Measurements from ENCODE around the gene NQO1. TPM values are rescaled to one million over a fixed set of nuclear protein-coding genes. Genes with fewer than 3 reads are reported as not detected.

Gene NQO1
- polyA plus RNA-seq, 1 experiment = 580 TPM

DNA sequence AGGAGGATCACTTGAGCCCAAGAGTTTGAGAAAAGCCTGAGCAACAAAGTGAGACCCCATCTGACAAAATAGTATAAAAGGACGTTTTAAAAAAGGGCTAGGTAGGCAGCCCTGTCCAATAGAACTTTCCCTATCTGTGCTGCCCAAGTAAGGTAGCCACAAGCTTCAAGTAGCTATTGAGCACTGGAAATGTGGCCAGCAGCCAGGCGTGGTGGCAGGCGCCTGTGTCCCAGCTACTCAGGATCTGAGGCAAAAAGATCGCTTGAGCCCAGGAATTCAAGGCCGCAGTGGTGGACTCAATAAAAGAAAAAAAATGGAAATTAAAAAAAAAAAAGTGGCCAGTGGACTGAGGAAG lies 1.5 kb upstream of the NQO1 start:
- CTCF ChIA-PET = interaction anchor here (1.0 to 6.0 kb wide), 2 partner anchors 19 to 27 kb away, joined by 4 to 28 read pairs; partner anchors contain the start of gene NOB1
- no peak for DNase-seq (ENCODE audit: low read depth, low spot score)
- Histone ChIP-seq H3K9me3 (ENCODE audit: control insufficient read depth, insufficient read depth, low read length) (peaks cover 6% of the 10 kb centered on the region; the same call in 1 of the 2 replicates), H3K27me3 (ENCODE audit: control insufficient read depth, insufficient read depth, low read length) (no peaks in the 10 kb centered on the region), H3K27ac (ENCODE audit: low read depth, low read length) (no peak overlapping the region), H3K4me3 (ENCODE audit: low read depth, low read length) (no peak overlapping the region)
- POLR2A ChIA-PET = interaction anchor here (1.6 kb wide), 1 partner anchor 27 kb away, joined by 4 read pairs; the partner anchor contains the start of gene NOB1
- TF ChIP-seq, protein P1, sequence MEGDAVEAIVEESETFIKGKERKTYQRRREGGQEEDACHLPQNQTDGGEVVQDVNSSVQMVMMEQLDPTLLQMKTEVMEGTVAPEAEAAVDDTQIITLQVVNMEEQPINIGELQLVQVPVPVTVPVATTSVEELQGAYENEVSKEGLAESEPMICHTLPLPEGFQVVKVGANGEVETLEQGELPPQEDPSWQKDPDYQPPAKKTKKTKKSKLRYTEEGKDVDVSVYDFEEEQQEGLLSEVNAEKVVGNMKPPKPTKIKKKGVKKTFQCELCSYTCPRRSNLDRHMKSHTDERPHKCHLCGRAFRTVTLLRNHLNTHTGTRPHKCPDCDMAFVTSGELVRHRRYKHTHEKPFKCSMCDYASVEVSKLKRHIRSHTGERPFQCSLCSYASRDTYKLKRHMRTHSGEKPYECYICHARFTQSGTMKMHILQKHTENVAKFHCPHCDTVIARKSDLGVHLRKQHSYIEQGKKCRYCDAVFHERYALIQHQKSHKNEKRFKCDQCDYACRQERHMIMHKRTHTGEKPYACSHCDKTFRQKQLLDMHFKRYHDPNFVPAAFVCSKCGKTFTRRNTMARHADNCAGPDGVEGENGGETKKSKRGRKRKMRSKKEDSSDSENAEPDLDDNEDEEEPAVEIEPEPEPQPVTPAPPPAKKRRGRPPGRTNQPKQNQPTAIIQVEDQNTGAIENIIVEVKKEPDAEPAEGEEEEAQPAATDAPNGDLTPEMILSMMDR (IDR thresholded peaks at IDR 0.05; ENCODE audit: low read depth, low read length) = no peak

DNA sequence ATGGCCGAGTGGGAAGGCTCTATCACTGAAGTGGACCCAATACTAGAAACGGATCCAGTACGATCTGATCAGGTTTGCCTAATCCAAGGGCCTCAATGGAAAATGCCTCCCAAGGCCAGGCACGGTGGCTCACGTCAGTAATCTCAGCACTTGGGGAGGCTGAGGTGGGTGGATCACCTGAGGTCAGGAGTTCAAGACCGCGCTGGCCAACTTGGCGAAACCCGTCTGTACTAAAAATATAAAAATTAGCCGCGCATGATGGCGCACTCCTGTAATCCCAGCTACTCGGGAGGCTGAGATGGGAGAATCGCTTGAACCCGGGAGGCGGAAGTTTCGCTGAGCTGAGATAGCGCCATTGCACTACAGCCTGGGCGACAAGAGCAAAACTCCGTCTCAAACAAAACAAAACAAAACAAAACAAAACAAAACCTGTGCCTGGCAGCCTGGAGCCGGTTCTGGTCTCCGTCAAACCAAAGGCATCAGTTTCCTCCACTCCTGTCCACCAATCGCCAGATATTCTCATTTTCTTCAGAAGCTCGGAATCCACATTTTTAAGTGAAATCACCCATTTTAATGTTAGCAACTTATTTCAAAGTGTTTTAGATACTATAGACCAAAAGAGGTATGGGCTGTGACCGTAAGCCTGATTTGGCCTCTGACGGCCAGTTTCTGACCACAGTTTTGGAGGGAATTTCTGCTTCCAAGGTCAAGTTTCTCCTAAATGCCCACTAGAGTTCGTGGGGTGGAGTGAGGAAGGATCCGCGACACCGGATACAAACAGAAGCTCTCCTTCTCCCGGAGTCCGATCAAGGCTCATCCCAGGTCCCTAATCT lies 664 bp downstream of the NQO1 start:
- TF ChIP-seq, protein P1 (IDR thresholded peaks at IDR 0.05; ENCODE audit: low read depth, low read length) = no peak
- Histone ChIP-seq H3K27ac (ENCODE audit: low read depth, low read length) (peak overlapping the region; percentile 99), H3K4me3 (ENCODE audit: low read depth, low read length) (peak overlapping the region; percentile 80), H3K27me3 (ENCODE audit: control insufficient read depth, insufficient read depth, low read length) (no peaks in the 10 kb centered on the region), H3K9me3 (ENCODE audit: control insufficient read depth, insufficient read depth, low read length) (peaks cover 6% of the 10 kb centered on the region; the same call in 1 of the 2 replicates)
- ChIA-PET POLR2A (interaction anchor here (0.6 to 1.9 kb wide), 8 partner anchors 8 to 159 kb away, joined by 3 to 18 read pairs (median 6); partner anchors contain the start of gene NOB1), CTCF (interaction anchor here (0.8 to 6.0 kb wide), 5 partner anchors 17 to 330 kb away, joined by 3 to 28 read pairs (median 4); partner anchors contain the start of gene NOB1)
- DNase-seq (ENCODE audit: low read depth, low spot score) = no peak

DNA sequence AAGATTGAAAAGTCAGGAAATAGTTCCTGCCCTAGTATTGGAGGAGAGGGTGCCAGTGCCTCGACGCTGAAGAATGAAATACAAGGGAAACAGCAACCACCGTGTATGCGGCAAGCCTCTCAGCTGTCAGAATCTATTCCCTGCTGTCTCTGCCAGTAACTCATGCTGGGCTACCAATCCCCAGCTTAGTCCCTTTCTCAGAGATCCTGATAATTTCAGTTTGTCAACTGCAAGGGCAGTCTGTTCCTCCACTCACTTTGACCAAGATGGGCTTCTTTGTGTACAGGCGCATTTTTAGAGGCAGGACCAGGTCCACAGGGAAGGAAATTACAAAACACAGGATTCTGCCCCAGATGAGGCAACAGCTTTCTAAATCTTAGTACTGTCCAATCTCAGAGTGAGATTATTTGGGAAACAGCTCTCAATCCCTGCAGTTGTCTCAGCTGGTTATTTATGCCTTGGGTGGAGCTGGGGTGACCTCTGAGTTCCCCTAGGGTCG lies 1.3 kb downstream of the NQO1 start:
- no peak overlapping the region for H3K27ac ChIP-seq (ENCODE audit: low read depth, low read length)

DNA sequence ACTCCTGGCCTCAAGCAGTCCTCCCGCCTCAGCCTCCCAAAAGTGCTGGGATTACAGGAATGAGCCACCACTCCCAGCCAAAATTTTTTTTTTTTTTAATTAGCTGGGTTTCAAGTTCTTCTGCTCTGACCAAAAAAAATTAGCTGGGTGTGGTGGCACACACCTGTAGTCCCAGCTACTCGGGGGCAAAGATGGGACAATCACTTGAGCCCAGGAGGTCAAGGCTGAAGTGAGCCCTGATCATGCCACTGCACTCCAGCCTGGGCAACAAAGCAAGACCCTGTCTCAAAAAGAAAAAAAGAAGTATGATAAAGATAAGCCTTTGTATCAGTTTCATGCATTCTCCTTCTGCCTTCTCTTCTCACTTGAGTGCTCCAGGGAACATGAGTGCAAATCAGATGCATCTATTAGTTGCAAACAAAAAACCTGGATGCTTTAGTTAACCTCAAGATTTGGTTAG lies 1.9 kb downstream of the NQO1 start:
- no peak for DNase-seq (ENCODE audit: low read depth, low spot score)
- ChIA-PET POLR2A (interaction anchor here (0.9 to 1.1 kb wide), 2 partner anchors 13 to 30 kb away, joined by 3 to 5 read pairs; partner anchors contain the start of gene NOB1), CTCF (interaction anchor here (1.8 to 6.0 kb wide), 2 partner anchors 15 to 30 kb away, joined by 5 to 28 read pairs; partner anchors contain the start of gene NOB1)
- H3K4me3 ChIP-seq (ENCODE audit: low read depth, low read length) = peak overlapping the region; percentile 80
- peaks cover 6% of the 10 kb centered on the region; the same call in 1 of the 2 replicates for H3K9me3 ChIP-seq (ENCODE audit: control insufficient read depth, insufficient read depth, low read length)
- H3K27ac ChIP-seq (ENCODE audit: low read depth, low read length) = no peak overlapping the region
- TF ChIP-seq, protein P1 (IDR thresholded peaks at IDR 0.05; ENCODE audit: low read depth, low read length) = no peak
- no peaks in the 10 kb centered on the region for H3K27me3 ChIP-seq (ENCODE audit: control insufficient read depth, insufficient read depth, low read length)

More for the DNA sequence above, 1.3 kb downstream of the NQO1 start:
- H3K27me3 ChIP-seq (ENCODE audit: control insufficient read depth, insufficient read depth, low read length) = no peaks in the 10 kb centered on the region
- POLR2A ChIA-PET = interaction anchor here (0.6 to 1.9 kb wide), 4 partner anchors 8 to 30 kb away, joined by 3 to 8 read pairs (median 6); partner anchors contain the start of gene NOB1
- H3K9me3 ChIP-seq (ENCODE audit: control insufficient read depth, insufficient read depth, low read length) = peaks cover 6% of the 10 kb centered on the region; the same call in 1 of the 2 replicates
- CTCF ChIA-PET = interaction anchor here (1.8 to 6.0 kb wide), 2 partner anchors 16 to 30 kb away, joined by 5 to 28 read pairs; partner anchors contain the start of gene NOB1
- no peak for DNase-seq (ENCODE audit: low read depth, low spot score)
- peak overlapping the region; percentile 80 for H3K4me3 ChIP-seq (ENCODE audit: low read depth, low read length)
- TF ChIP-seq, protein P1 (IDR thresholded peaks at IDR 0.05; ENCODE audit: low read depth, low read length) = no peak

Data from AG04450 (cell line).